ENCODE measurements around the gene APOBEC3B.

- TF ChIP-seq CTCF (conservative IDR thresholded peaks at IDR 0.05; ENCODE audit: low read length) (no peak), EZH2phosphoT487 (IDR thresholded peaks at IDR 0.05; ENCODE audit: borderline replicate concordance, low read depth, low read length) (no peak)
Observed at GRCh38 chr22:38943882-38944281, 38.3 kb upstream of the APOBEC3B start.

Measured in OCI-LY7 (cell line).